ENCODE results near the gene SCUBE1.

The SCUBE1 gene

GRCh38 chr22:43187171-43188099 lies 155.7 kb downstream of the SCUBE1 start:
- DNase-seq, result peak; percentile 97

GRCh38 chr22:43186272-43187170 lies 156.7 kb downstream of the SCUBE1 start, which contains the start of gene TTLL12:
Gene TTLL12 (minus strand): TSS chr22:43187134. CDS start chr22:43187069, 65 bp downstream.
- peak; percentile 62 for DNase-seq

DNA sequence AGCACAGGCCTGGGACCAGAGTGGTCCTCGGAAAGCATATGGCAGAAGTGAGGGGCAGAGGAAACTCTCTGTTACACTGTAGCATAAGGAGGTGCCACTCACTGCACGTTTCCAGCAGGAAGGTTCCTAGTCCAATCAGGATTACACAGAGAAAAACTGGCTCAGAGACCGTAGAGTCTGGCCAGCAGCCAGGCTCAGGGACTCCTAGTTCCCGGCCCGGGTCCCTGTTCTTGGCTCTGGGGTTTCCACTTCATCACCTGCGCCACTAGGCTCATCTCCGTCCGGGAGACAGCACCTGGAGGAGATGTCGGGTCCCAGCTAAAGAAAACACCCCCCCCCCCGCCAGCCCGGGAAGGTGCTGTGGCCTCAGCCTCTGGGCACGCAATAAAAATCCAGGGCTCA lies 157.3 kb downstream of the SCUBE1 start:
- no peak for DNase-seq

DNA sequence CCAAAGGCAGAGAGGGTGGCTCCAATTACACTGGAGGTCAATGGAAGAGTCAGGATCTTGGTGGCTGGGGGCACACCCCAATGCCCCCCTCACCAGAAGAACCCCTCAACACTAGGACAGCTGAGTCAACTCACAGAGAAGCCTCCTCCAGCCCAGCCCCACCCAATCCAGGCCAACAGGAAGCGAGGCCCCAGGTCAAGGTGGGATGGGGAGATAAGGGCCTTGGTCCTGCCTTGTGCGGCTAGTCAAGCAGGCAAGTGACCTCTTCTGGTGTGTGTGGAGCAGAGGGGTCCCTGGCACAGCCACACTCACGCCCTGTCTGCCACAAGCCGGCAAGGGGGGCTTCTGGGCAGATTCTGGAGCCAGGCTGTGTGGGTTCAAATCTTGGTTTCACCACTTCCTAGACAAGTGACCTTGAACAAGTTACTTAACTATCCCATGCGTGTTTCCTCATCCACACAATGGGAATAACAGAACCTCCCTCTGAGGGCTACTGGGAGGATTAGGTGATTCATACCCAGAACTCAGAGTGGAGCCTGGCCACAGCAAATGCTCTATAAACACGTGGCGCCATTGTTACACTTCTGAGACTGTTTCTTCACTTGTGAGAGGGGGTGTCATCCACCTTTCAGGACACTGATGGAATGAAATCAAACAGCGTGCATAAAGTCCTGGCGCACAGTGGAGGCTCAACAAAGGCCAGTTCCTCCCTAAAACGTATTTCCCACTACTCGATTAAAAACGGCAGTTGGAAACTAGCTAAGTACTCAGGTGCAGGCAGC lies 159.5 kb downstream of the SCUBE1 start:
- DNase-seq, result no peak

DNA sequence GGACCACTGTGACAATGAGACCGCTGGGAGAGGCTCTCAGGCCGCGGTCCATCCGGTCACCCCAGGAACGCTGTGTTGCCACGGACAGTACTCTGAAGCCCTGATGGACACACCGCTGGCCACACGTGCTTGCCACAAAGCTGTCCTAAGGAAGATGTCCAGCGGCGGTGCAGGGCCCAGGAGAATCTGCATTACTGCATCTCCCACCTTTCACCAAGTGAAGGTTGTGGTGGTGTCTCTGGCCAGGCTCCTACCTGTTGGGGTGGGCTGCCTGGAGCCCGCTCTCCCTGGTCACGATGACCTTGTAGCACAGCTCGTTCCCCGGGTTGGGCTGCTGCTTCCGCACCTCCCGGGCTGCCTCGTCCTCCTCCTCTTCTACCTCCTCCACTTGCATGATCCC lies 160.4 kb downstream of the SCUBE1 start:
- DNase-seq, result no peak

- DNase-seq, result no peak
Observed at GRCh38 chr22:43182118-43182517, 161.1 kb downstream of the SCUBE1 start.

DNA sequence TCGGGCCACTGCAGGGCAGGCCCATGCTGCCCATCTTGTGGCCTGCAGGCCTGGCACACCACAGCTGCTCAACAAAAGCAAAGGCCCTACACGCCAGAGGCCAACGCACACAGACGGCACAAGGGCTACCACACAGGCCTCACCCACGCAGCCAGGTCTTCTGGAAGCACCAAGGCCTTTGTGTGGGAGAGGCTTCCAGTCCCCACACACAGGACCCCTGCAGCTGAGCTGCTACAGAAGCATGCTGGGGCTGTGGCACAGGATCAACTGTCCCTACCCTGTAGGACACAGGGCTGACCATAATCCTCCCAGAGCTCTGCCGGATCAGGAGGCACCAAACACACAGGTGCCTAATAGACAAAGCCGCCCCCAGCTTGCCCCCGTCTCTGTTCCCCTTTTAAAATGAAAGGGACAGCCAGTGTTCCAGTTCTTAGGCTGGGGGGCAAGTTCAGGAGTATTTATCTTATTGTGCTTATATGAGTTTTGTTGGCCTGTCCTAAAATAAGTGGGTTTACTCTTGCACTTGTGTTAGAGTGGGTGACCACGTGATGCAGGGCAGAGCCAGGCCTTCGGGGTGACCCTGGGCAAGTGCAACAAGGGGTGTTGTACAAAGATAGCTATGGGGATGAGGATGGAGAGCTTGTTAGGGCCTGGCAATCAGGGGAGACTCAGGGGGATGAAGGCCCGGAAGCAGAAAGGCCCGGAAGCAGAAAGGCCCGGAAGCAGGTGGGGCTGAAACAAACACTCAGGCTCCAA lies 161.7 kb downstream of the SCUBE1 start:
- no peak for DNase-seq

DNA sequence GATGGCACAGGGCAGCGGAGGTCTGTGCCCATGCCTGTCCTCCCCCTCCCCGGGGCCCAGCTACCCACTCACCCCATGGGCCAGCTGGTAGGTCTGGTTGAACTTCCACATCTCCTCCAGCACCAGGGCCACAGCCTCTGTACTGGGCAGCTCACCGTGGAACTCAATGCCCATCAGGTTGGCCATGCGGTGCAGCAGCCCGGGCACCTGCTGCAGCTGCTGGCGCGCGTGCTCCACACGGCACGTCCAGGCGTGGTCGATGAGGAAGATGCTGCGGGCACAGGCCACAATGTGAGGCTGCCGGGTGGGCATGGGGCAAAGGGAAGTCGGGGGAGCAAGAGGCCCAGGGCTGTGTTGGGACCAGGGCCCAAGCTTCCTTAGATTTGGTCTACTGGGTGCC lies 162.5 kb downstream of the SCUBE1 start:
- no peak for DNase-seq

GRCh38 chr22:43179911-43180195 lies 163.3 kb downstream of the SCUBE1 start:
- DNase-seq, result no peak

DNA sequence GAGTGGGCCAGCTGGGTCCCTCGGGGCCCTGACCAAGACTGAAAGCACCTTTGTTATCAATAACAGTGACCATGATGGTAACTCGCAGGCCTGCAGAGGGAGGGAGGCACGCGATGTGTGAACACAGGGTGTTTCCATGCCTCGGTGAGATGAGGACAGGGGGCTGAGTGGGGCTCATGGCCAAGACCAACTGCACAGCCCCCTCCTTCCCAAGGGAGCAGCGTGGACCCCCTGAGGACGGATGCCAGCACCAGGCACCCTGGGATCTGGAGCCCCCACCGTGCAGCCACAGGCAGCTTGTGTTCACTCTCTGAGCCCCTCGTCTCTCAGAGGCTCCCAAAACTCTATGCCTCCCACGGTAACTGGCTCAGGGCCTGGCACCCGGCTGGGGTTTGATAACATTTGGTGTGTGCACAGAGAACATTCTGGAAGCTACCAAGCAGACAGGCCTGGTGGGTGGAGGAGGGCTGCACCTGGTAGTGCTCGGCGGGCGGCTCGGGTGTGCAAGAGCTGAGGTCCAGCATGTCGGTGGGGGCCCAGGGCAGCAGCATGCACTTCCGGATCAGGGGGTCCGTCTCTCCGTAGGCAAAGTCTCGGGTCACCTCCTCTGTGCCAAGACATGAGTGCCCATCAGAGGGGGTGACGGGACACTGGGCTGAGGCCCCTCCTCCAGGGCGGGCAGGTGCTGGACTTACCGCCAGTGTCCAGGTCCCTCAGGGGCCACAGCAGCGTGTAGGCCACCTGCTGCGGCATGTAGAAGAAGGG lies 163.8 kb downstream of the SCUBE1 start:
- no peak for DNase-seq

- DNase-seq, result no peak
Observed at GRCh38 chr22:43177479-43177878, 165.7 kb downstream of the SCUBE1 start.

DNA sequence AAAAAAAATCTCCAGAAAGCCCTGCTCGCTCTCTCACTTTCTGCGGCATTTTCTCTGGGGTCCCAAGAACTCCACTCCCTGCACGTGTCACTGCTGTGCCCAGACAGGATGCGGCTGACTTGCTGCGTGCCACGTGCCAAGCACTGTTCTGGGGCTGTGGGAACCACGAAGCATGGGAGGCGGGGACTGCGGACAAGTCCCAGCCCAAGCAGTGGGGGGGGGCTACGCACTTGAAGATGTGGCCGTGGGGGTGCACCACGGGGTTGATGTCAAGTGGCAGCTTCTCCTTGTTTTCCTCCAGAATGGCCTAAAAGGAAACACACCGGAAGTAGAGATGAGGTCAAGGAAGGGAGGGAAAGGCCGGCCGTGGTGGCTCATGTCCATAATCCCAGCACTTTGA lies 167.1 kb downstream of the SCUBE1 start:
- DNase-seq, result no peak

DNA sequence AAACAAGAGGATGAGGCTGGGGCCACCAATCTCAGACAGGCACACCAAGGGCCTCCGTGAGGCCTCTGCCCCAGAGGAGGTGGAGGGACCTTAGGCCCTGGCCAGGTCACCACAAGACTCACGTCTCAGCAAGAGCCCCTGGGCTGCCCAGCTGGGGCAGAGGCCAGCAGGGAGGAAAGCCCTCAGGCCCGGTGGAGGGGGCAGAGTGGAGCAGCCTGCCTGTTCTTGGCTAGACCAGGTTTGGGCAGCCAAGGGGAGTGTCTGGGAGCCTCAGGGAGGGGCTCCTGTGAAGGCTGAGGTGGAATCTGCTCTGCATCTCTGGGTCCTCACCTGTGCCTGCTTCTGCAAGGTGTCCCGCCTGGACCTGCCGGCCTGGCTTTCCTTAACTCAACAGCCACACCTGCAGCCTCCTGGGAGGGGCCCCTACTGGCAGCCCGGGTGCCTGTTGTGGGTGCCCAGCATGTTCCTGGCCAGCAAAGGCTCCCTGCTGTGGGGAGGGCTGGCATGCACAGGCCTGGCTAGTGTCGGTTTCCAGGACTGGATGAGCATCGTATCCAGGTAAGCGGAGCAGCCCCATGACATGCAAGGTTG lies 168.1 kb downstream of the SCUBE1 start:
- no peak for DNase-seq

GRCh38 chr22:43173976-43174720 lies 169.0 kb downstream of the SCUBE1 start:
- DNase-seq, result no peak

GRCh38 chr22:43173566-43173965 lies 169.6 kb downstream of the SCUBE1 start:
- DNase-seq, result no peak

DNA sequence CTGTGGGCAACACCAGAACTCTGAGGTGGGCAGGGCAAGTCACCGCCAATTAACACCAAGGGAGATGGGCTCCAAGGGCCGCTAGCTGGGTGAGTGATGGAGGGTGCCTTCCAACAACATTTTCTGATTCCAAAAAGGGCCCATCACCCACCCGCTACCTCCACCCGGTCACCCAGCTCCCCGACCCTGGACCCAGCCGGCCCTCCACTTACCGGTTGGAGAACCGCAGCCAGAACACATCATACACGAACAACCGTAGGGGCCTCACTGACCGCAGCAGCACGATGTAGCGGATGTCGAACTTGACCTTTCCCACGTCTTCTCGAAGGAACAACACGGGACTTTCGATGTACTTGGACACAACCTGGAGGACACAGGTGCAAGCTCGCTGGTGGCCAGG lies 171.0 kb downstream of the SCUBE1 start:
- no peak for DNase-seq

DNA sequence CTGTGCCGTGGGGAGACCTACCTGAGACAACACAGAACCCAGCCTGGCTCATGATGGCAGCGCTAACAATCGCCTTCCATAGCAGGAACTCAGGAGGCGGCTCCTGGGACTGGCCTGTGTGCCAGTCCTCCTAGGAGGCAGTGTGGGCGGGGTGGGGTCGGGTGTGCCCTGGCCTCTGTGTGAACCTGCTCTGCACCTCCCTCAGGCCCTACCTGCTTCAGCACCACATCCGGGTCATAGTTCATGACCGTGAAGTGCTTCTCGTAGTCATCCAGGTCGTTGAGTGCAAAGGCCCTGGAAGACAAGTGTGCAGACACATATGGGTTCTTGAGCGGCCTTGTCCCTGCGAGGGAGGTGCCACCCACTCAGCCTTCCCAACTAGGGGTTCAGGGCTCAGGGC lies 171.6 kb downstream of the SCUBE1 start:
- no peak for DNase-seq

DNA sequence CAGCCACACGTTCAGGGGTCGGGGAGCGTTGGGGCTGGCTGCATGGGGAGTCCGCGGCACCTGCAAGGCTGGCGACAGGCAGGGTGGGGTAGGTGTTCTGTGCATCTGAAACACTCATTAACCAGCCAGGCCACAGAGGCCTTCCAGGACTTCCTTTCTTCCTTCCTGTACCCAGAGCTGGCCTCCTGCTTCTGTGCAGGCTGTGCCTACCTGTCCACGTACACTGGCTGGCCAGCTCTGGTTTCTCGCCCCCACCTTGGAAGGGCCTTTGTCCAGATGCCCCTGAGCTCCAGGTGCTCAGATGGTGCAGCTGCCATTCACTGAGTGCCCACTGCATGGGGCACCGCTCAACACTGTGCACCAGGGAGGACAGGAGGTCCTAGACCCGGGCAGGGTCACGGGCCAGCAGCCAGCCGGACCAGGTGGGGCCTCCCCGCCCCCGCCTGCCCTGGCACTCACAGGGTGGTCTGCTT lies 172.1 kb downstream of the SCUBE1 start:
- no peak for DNase-seq

- DNase-seq, result no peak
Observed at GRCh38 chr22:43170131-43170480, 173.1 kb downstream of the SCUBE1 start.

Measured in stimulated activated CD4-positive, alpha-beta T cell treated with anti-CD3 and anti-CD28 coated beads, Interleukin-1b, Interleukin-23, amount 100 ng/mL, for 48 hours (primary cell).